Panc1 (cell line): ENCODE data around the gene ZNF683.

Experiments
- POLR2AphosphoS5 ChIP-seq: IDR thresholded peaks from 2 replicates; pipeline ENCODE4 v1.6.1; 2012; ENCODE audit warnings: mild to moderate bottlenecking, low read depth, low read length, moderate library complexity
- TF ChIP-seq, protein P1 (sequence below): fragments of 450-650 bp; IDR thresholded peaks from 2 replicates; pipeline ENCODE4 v1.5.1; 2017; ENCODE audit warnings: mild to moderate bottlenecking

DNA sequence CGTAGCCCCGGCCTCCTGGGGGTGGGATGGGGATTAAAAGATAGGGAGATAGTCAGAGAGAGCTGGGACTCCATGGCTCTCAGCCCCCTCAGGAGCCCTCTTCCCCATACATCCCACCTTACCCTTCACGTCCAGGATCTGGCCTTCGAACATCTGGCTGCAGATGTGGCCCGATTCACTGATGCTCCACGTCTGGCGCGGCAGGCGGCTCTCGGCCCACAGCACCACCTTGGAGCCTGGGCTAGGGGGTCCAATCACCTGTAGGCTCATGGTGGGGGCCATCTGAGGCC lies 50.6 kb downstream of the ZNF683 start:
- TF ChIP-seq, protein P1, sequence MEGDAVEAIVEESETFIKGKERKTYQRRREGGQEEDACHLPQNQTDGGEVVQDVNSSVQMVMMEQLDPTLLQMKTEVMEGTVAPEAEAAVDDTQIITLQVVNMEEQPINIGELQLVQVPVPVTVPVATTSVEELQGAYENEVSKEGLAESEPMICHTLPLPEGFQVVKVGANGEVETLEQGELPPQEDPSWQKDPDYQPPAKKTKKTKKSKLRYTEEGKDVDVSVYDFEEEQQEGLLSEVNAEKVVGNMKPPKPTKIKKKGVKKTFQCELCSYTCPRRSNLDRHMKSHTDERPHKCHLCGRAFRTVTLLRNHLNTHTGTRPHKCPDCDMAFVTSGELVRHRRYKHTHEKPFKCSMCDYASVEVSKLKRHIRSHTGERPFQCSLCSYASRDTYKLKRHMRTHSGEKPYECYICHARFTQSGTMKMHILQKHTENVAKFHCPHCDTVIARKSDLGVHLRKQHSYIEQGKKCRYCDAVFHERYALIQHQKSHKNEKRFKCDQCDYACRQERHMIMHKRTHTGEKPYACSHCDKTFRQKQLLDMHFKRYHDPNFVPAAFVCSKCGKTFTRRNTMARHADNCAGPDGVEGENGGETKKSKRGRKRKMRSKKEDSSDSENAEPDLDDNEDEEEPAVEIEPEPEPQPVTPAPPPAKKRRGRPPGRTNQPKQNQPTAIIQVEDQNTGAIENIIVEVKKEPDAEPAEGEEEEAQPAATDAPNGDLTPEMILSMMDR, result no peak
- TF ChIP-seq POLR2AphosphoS5, result no peak
